Fibroblast of skin of right biceps (primary cell): ENCODE results near the gene TMEM252.

ENCODE experiments used
- DNase-seq: peaks from one replicate; pipeline ENCODE4 v3.0.0-alpha.2; 2013

TMEM252 gene

DNA sequence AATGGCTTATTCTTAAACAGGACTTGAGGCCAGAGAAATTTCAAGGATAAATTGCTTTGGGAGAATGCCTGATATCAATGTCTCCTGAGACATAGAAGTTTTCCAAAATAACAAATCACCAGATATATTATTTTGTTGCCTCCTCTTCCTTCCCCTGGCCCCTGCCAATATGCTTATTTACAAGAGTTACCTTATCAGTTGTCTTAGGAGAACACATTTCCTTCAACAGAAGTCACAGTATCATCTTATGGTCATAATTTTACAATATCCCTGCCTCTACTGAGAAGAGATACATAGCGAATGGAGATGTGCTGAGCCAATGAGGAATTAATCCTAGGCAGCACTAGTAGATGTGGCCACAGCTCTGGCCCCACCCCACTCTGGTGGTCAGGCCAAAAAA, 43.1 kb downstream of the TMEM252 start:
- DNase-seq: no peak

DNA sequence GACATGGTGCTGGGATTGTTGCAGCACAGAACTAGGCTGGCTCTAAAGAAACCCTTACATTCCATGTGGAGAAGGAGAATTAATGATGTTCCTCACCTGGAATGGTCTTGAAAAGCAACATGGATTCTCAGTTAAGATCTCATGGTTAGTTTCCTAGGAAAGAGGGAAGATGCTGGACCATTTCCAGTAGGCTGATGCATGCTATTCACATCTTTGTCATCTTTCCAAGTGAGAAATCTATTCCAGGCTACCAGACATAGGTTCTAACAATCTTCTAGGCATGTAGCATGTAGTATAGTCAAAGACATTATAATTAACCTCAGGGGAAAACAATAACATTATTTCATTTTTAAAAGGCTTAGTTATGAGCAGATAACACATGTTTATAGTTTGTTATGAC, 44.3 kb downstream of the TMEM252 start:
- DNase-seq: peak; percentile 22

DNA sequence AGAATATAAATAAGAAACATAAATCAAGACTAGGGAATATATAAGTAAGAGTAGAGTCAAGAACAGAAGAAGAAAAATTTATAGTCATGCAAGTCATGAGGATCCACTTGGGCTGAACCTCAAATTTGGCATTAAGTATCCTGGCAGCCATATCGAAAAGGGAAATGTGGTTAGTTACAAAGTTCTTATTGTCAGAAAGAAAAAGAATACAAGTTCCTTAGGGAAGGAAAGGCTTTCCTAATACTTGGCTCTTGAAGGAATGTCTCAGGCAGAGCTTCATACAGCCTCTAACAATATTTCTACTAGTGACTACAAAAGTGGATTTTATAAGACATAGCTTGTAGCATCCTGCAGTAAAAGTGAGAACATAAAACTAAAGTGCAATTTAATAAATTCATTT, 45.4 kb downstream of the TMEM252 start:
- DNase-seq: no peak

DNA sequence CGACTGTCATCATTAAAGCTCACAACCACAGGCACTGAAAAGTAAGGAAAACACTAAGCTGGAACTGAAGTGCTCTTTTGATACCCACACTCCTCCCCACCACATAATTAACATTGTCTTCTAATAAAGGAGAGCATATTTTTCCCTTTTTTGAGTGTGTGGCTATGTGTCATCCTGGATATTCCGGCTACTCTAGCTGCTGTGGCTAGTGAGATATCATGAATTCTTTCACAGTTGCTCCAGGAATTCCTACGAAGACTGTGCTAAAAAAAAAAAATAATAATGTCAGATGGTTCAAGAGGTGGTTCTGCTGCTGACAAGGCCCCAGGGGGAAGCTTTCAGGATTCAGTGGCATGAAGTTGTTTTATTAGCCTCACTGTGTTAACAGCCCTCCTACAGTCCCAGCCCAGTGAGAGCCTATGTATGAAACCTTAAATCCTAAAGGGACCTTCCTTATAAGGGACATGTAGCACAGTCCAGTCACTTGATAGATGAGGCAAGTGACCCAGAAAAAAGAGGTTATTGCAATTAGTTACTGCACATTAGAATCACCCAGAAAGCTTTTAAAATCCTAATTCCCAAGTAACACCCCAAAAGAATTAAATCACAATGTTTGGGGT, 46.6 kb downstream of the TMEM252 start:
- DNase-seq: peak; percentile 35

DNA sequence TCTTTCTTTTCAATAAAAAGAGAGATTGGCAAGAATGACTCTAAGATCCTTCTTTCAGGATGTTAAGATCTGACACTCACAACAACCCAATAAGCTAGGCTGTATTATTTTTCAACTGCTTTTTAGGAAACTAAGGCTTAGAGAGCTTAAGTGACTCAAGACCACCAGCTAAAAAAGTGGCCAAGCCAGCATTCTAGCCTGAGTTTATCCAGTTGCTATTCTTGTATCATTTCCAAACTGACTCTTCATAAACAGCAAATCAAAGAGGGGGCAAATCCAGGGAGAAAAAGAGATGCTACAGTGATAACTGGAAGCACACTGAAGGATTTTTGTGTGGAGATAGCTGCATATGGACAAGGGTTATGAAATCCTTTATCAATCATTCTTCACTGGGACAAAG, 47.1 kb downstream of the TMEM252 start:
- no peak for DNase-seq

DNA sequence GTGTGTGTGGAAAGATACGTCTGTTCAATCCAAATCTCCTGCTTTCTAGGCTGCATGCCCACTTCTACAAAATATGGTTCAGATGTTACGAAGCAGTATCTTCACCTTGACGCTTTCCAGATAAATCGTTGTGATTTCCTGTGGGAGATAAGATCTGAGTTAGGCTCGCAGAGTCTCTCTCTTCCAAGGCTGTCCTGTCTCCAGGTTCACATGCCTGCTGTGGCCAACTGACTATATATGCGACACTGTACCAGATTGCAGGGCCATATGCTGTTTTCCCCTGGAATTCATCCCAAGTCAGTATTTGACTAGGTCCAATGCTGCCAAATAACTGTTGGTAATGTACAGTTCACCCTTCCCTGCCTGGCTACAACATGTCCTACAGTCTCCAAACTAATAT, 47.9 kb downstream of the TMEM252 start:
- DNase-seq: no peak

DNA sequence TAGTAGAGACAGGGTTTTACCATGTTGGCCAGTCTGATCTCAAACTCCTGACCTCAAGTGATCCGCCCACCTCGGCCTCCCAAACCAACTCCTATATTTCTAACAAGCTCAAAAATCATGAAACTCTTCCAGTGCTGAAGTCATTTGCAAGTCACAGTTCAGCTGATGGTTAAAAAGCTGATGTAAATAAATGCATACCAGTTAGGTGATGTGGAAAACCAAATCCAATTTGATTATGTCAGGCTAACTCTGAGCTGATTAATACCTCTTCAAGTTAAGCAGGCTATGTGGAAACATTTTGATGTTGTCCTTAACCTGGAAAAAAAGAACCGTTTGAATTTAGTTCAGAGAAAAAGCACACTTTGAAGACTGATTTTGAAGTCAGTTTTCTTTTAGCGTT, 51.0 kb downstream of the TMEM252 start:
- DNase-seq: peak; percentile 12

DNA sequence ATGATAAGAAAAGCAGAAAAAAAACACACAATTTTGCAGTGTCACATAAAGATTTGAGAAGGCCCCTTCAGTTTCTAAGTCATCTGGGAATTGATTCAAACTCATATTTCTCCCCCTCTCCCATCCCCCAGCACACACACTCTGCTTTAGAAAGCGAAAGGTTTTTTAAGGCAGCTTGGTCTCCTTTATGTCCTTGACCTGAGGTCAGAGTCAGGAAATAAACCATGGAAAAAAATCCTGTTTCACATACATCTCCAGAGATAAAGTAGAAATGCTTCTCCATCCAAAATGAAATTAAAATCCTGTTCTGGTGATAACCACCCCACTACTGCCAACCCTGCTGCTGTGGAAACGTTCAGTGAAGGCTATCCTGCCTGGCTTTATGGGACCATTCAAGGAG, 52.6 kb downstream of the TMEM252 start:
- DNase-seq: no peak
